ENCODE results near the gene DNAJC1.
A peak's percentile ranks its signal among the peaks of the same experiment; 100 is the strongest.

DNAJC1 gene

DNA sequence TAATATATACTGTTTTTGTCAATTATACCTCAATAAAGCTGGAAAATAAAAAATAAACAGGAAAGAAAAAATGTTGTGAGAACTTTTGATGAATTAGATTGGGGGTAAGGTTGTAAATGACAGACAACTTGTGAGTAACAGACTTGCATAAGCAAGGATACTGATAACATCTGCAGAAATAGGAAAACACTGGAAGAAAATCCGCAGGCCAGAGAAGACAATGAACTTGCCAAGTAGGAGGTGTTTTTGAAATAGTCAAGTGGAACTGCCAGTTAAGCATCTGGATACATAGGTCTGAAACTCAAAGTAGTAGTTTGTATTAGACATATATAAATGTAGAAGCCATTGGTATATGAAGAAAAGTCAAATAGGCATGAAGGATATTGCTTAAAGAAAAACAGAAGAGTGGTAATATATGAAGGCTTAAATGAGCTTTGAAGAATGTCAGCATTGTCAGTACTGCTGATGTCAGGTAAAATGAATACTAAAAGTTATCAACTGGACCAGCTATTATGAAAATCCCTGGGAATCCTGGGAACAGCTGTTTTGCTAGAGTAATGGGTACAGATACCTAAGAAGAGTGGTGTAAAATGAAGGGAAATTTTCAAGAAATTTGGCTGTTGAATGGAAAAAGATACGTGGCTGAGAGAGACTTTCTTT lies 58.7 kb downstream of the DNAJC1 start:
- H3K4me3 ChIP-seq (ENCODE audit: low read depth in 1 of 2, low read length in 1 of 2): no peak overlapping the region
- no peak overlapping the region for H3K27ac ChIP-seq
- TF ChIP-seq, protein P1, sequence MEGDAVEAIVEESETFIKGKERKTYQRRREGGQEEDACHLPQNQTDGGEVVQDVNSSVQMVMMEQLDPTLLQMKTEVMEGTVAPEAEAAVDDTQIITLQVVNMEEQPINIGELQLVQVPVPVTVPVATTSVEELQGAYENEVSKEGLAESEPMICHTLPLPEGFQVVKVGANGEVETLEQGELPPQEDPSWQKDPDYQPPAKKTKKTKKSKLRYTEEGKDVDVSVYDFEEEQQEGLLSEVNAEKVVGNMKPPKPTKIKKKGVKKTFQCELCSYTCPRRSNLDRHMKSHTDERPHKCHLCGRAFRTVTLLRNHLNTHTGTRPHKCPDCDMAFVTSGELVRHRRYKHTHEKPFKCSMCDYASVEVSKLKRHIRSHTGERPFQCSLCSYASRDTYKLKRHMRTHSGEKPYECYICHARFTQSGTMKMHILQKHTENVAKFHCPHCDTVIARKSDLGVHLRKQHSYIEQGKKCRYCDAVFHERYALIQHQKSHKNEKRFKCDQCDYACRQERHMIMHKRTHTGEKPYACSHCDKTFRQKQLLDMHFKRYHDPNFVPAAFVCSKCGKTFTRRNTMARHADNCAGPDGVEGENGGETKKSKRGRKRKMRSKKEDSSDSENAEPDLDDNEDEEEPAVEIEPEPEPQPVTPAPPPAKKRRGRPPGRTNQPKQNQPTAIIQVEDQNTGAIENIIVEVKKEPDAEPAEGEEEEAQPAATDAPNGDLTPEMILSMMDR (IDR thresholded peaks at IDR 0.05): no peak

DNA sequence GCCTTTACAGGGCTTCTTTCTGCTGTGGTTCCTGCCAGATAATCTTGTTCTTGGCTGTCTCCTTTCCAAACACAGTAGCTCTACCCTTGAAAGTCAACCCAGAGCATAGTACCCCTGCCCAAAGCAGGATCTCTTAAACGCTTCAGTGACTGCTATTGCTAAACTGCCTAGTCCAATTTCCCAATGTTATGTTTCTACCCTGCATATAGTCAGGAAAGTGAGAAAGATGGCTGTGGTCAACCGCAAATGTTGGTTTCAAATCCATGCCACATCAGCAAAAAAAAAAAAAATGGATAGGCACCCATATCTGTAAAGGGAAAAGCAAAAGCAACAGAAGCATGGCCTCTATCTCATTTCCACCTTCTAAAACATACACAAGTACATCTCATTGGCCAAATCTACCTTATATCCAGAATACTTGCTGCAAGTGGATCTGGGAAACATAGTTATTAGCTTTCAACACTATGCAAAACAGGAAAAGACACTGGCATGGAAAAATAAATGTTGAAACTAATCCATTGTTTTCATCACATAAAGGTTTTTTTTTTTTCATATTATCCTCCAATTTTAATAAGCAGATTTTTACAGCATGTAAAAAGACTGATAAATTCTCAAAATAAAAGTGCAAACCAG lies 59.8 kb downstream of the DNAJC1 start:
- peaks cover 15 to 24% of the 10 kb centered on the region in 2 experiments for H3K4me1 ChIP-seq (ENCODE audit: control insufficient read depth in 1 of 2, insufficient read depth in 1 of 2, low read depth in 1 of 2, low read length in 1 of 2)
- H3K27ac ChIP-seq: peak overlapping the region; percentile 64
- H3K36me3 ChIP-seq: no peaks in the 10 kb centered on the region
- TF ChIP-seq, protein P1 (IDR thresholded peaks at IDR 0.05): no peak
- no peaks in the 10 kb centered on the region for H3K9me3 ChIP-seq
- H3K4me3 ChIP-seq (ENCODE audit: low read depth in 1 of 2, low read length in 1 of 2): peak overlapping the region in 1 of 2 experiments; percentile 7
- no peaks in the 10 kb centered on the region for H3K27me3 ChIP-seq

More for the DNA sequence above, 58.7 kb downstream of the DNAJC1 start:
- H3K4me1 ChIP-seq (ENCODE audit: control insufficient read depth in 1 of 2, insufficient read depth in 1 of 2, low read depth in 1 of 2, low read length in 1 of 2): peaks cover 15 to 24% of the 10 kb centered on the region in 2 experiments
- H3K36me3 ChIP-seq: no peaks in the 10 kb centered on the region
- H3K27me3 ChIP-seq: no peaks in the 10 kb centered on the region
- no peaks in the 10 kb centered on the region for H3K9me3 ChIP-seq

DNA sequence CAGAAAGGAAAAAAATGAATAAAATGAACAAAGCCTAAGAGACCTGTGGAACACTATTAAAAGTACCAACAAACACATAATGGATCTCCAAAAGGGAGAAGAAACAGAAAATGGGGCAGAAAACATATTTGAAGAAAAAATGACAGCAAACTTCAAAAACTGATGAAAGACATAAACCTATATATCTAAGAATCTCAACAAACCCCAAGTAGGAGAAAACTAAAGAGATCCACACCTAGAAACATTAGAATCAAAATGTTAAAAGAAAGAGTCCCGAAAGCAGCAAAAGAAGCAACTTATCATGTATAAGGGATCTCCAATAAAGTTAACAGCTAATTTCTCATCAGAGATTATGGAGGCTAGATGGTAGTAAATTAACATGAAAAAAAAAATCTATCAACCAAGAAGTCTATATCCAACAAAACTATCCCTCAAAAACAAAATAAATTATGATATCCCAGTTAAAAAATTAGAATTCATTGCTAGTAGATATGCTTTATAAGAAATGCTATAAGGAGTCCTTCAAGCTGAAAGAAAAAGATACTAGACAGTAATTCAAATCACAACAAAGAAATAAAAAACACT lies 68.0 kb downstream of the DNAJC1 start:
- H3K27me3 ChIP-seq: no peaks in the 10 kb centered on the region

DNA sequence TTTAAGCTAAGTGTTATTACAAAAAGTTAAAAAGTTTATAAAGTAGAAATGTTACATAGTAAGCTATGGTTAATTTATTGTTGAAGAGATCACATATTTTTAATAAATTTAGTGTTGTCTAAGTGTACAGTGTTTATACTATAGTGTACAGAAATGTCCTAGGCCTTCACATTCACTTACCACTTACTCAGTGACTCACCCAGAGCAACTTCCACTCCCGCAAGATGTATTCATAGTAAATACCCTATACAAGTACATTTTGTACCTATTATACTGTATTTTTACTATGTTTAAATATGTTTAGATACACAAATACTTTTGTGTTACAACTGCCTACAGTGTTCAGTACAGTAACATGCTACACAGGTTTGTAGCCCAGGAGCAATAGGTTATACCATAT lies 69.2 kb downstream of the DNAJC1 start:
- Histone ChIP-seq H3K9me3 (no peaks in the 10 kb centered on the region), H3K4me1 (ENCODE audit: control insufficient read depth in 1 of 2, insufficient read depth in 1 of 2, low read depth in 1 of 2, low read length in 1 of 2) (no peaks in the 10 kb centered on the region), H3K27me3 (no peaks in the 10 kb centered on the region), H3K4me3 (ENCODE audit: low read depth in 1 of 2, low read length in 1 of 2) (no peak overlapping the region), H3K36me3 (no peaks in the 10 kb centered on the region), H3K27ac (no peak overlapping the region)
- TF ChIP-seq, protein P1 (IDR thresholded peaks at IDR 0.05): no peak

More for the DNA sequence above, 68.0 kb downstream of the DNAJC1 start:
- Histone ChIP-seq H3K27ac (no peak overlapping the region), H3K36me3 (no peaks in the 10 kb centered on the region), H3K4me1 (ENCODE audit: control insufficient read depth in 1 of 2, insufficient read depth in 1 of 2, low read depth in 1 of 2, low read length in 1 of 2) (no peaks in the 10 kb centered on the region), H3K9me3 (no peaks in the 10 kb centered on the region), H3K4me3 (ENCODE audit: low read depth in 1 of 2, low read length in 1 of 2) (no peak overlapping the region)
- TF ChIP-seq, protein P1 (IDR thresholded peaks at IDR 0.05): no peak

- no peak overlapping the region for H3K4me3 ChIP-seq (ENCODE audit: low read depth in 1 of 2, low read length in 1 of 2)
- no peaks in the 10 kb centered on the region for H3K36me3 ChIP-seq
- TF ChIP-seq, protein P1 (IDR thresholded peaks at IDR 0.05): no peak
- no peaks in the 10 kb centered on the region for H3K27me3 ChIP-seq
- no peak overlapping the region for H3K27ac ChIP-seq
- peaks cover 8 to 11% of the 10 kb centered on the region in 2 experiments for H3K4me1 ChIP-seq (ENCODE audit: control insufficient read depth in 1 of 2, insufficient read depth in 1 of 2, low read depth in 1 of 2, low read length in 1 of 2)
- H3K9me3 ChIP-seq: no peaks in the 10 kb centered on the region
These were observed 74.5 kb downstream of the DNAJC1 start for GRCh38 chr10:21929070-21929469.
